K562 (cell line): ENCODE results near the gene FTO. TPM values are rescaled to one million over a fixed set of nuclear protein-coding genes. Genes with fewer than 3 reads are reported as not detected.

Experiments
- BACH1 ChIP-seq: fragments of 200-800 bp; sonication (Bioruptor generic); IDR thresholded peaks from 2 replicates; pipeline ENCODE4 v1.6.1; 2016; ENCODE audit warnings: missing genetic modification characterization, missing compliant biosample characterization
- E2F8 ChIP-seq: fragments of 450-650 bp; IDR thresholded peaks from 2 replicates; pipeline ENCODE4 v1.7.1; 2018; ENCODE audit warnings: mild to moderate bottlenecking, low read depth; ENCODE audit not compliant: partially characterized antibody
- HINFP ChIP-seq: fragments of 450-650 bp; conservative IDR thresholded peaks from 2 replicates; pipeline ENCODE4 v1.6.1; 2016; ENCODE audit warnings: missing genetic modification characterization, low read depth, mild to moderate bottlenecking, control low read depth, missing compliant biosample characterization
- PHF20 ChIP-seq: fragments of 450-650 bp; IDR thresholded peaks from 2 replicates; pipeline ENCODE4 v1.6.1; 2018; ENCODE audit not compliant: partially characterized antibody
- ZBTB40 ChIP-seq, 2 experiments: fragments of 450-650 bp in 1 of 2; sonication (generic) in 1 of 2; formaldehyde crosslinking in 1 of 2; IDR thresholded peaks; 2 replicates each; pipeline versions ENCODE4 v1.7.1 to v1.9.0; 2016 to 2022; ENCODE audit warnings: inconsistent platforms in 1 of 2, mild to moderate bottlenecking in 1 of 2, missing genetic modification reagents in 1 of 2
- polyA plus RNA-seq, 8 experiments: library from polyadenylated mRNA; depleted of rRNA in 4 of 8; stranded (reverse) in 5 of 8; unstranded in 3 of 8; fragments of >200 nt; fragmentation: Nextera tagmentation in 2 of 8; fragmentation: Illumina TruSeq in 1 of 8; extraction: Ambion mirVana in 2 of 8; extraction: Trizol in 1 of 8; gene quantifications; 2 replicates each; pipeline versions ENCODE4 v1.2.1 to v1.2.3, GENCODE V29; 2011 to 2014; ENCODE audit warnings: inconsistent platforms in 1 of 8, missing spikeins in 1 of 8
- total RNA-seq, 7 experiments: library from RNA; depleted of rRNA in 6 of 7; stranded (reverse); fragments of >200 nt in 6 of 7; fragmentation: Illumina TruSeq in 2 of 7; extraction: Trizol in 2 of 7; gene quantifications; 2 replicates each; pipeline versions ENCODE4 v1.2.1 to v1.2.3, GENCODE V29; 2011 to 2021; ENCODE audit warnings: low replicate concordance in 1 of 7

FTO gene
- total and polyA plus RNA-seq, 9 of the 15 experiments (the other 6 are each of a cell fraction or from before 2014, with no cell fraction given) = 11.3 to 27.7 (median 25.5) TPM

GRCh38 chr16:53964145-53964790 lies 260.3 kb downstream of the FTO start (continued):
- TF ChIP-seq HINFP = no peak
- no peak for TF ChIP-seq E2F8
- TF ChIP-seq BACH1 (tag) = no peak
- TF ChIP-seq PHF20 = no peak
- TF ChIP-seq ZBTB40 (IDR thresholded peaks at IDR 0.05) = no peak
- TF ChIP-seq ZBTB40 (CRISPR knock-in tag; IDR thresholded peaks at IDR 0.05) = no peak
